Fibroblast of skin of left quadriceps (primary cell): ENCODE results near the gene DYRK2.
A peak's percentile ranks its signal among the peaks of the same experiment; 100 is the strongest.

Experiments used
- DNase-seq, 2 experiments: peaks; one replicate each; pipeline ENCODE4 v3.0.0-alpha.2; 2013; ENCODE audit warnings: low read depth in 2 of 2

Gene DYRK2

DNA sequence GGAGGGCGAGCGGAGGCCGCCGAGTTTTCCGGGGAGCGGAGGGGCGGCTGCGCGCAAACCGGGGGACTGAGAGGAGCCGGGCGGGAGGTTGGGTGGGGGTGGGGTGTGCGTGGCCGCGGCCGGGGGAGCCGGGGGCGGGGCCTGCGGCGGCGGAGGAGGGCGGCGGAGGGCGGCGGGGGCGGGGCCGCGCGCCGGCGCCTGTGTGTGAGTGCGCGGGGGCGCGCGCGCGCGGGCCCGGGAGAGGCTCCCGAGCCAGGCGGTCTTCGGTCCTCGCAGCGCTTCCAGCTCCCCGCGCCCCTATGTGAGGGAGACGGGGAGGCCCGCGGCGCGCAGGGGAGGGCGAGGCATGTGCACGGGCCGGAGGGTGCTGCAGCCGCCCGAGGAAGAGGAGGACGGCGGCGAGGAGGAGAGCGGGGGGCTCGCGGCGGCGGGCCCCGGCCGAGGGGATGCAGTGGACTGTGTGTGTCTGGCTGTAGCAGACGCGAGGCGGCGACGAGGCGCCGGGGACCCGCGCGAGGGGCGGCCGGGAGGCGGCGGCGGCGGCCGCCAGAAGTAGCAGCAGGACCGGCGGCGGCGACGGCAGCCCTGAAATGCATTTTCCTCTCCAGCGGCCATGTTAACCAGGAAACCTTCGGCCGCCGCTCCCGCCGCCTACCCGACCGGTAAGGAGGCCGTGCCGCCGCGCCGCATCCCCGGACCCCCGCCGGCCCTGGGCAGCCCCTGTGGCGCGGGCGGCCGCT is at the start of gene DYRK2:
TSS of gene DYRK2 (plus strand) at position 225 of the 740 bp plus-strand sequence. CDS start at position 614, 389 bp downstream.
- DNase-seq = peak; percentile 55 to 65

DNA sequence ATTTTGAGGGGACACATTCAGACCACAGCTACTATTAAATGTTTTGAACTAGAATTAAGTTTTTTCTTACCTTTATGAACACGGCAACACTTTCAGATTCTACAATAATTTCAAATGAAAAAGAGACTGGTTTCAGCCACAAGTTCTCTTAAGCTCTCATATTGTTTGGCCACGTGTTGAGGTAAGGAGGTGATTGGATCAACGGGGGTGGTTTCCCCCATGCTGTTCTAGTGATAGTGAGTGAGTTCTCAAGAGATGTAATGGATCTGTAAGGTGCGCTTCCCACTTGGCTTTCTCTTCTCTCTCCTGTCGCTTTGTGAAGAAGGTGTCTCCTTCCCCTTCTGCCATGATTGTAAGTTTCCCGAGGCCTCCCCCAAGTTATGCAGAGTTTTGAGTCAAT is 48.9 kb upstream of the DYRK2 start:
- no peak for DNase-seq

DNA sequence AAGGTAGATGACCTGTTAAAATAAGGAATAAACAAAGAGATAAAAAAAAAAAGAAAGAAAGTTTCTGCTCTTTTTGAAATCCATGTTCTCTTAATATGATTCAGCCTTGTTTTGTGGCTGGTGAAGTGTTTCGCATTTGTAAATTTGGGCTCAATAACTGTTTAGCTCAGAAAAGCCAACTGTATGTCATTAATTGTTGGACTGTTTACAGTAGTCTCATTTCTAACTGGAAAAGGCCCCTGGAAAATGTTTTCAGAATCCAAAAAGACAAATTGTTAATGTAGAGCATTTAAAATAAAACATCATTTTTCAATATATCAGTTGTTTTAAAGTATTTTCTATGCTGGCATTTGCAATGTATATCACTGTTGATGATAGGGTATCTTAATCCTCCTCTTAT is 47.4 kb upstream of the DYRK2 start:
- DNase-seq = no peak

DNA sequence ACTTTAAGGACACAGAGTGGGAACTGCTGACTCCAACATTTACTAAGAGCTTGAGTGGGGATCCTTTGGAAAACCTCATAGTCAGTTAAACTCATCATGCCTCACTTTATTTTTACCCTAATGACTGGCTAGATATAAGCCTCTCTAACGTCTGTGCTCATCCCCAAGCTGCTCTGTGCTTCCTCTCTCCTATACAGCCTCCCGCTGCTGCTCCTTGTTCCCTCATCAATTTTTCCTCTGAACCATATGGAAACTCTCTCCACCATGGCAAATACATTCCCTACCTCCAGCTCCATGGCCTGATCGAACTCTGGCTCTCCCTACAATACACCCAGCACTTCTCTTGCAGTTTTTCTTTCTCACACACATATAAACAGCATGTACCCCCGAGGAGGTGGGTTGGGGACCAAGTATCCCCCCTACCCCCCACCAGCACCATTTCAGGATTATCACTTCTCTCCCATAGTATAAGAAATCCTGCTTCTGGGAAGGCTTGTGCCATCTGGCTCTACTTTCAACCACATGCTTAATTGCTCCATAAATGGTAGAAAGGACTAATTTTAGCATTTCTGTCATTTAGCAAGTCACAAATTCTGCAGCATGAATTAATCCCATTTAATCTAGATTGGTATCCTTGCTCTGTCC is 39.2 kb upstream of the DYRK2 start:
- no peak for DNase-seq

DNA sequence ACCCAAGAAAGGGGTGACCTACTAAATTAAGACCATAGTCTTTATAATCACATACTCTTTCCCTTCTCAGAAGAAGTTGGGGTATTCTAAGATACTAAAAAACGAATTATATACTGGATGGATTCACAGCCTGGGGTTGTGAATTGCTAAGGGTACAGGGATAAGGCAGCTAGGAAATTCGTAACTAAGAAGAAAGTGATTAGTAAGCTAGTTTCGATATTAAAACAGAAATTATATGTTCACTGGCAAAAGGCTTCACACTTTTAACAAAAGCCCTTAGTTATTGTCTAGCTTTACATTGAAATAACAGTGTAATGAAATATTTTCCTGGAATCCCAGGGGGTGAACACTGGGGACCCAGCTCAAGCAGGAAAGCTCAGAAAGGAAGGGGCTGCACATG is 35.5 kb upstream of the DYRK2 start:
- no peak for DNase-seq

DNA sequence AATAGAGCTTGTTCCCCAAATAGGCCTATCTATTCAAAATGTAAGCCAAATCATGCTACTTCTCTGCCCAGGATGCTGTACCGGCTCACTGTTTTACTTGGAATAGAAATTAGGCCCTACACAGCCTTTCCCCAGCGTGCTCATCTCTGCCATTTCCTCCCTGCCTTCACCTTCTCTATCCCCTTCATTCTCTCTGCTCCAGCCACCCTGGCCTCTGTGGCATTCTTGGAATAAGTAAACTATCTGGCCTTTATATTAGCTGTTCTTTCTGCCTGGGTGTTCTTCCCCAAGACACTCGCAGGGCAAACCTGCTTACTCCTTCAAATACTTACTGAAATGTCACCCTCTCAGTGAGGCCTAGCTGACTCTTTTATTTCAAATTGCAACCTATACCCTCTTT is 30.9 kb upstream of the DYRK2 start:
- no peak for DNase-seq

DNA sequence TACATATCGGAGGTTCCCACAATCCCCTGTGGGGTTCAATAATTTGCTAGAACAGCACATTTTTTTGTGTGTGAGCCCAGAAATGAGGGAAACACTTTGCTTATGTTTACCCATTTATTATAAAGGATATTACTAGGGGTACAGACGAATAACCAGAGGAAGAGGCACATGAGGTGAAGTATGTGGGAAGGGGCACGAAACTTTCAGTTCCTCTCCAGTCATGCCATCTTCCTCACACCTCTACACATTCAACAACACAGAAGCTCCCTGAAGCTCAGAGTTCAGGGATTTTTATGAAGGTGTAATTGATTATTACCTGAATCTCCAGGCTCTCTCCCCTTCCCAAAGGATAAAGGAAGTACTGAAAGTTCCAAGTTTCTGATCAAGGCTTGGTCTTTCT is 30.2 kb upstream of the DYRK2 start:
- no peak for DNase-seq

DNA sequence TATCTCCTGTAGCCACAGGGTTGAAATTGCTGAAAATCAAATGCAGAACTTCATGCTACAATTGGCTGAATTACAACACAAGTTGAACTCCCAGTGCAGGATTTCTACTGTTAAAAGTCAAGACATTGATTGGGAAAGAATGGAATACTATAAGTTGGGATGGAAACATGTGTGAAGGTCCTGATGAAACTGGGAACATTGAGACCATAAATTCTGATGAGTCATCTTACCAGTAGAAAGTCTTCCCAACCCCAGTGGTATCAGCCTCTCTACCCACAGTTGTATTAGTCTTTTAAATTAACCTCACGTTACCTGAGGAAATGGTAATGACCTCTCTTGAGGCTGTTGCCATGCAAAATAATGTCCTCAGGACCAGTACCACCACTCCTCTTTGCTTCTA is 27.4 kb upstream of the DYRK2 start:
- DNase-seq = no peak

DNA sequence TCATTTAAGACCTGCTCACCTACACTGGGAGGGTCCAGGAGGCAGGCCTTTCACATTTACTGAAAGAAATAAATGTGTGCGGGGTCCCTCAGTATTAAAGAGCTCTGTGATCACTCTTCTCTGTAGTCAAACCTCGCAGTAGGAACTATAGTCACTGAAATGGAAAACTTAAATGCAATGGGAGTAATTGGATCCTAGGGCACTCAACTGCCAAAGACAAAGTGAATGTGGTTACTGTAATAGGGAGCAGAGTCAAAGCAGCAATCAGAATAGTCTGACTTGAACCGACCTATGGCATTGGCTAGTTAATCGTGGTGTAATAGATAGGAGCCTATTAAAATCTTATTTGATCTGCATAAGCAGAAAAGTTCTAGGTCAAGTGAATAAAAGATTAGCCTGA is 26.6 kb upstream of the DYRK2 start:
- no peak for DNase-seq

DNA sequence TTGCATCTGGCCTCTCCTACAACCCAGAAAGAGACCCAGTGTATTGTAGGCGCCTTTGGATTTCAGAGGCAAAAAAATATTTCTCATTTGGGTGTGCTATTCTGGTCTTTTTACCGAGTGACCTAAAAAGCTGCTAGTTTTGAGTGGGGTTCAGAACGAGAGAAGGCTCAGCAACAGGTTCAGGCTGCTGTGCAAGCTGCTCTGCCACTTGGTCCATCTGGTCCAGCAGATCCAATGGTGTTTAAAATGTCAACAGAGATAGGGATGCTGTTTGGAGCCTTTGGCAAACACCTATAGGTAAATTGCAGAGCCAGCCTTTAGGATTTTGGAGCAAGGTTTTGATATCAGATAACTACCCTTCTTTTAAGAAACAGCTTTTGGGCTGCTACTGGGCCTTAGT is 25.3 kb upstream of the DYRK2 start:
- no peak for DNase-seq

DNA sequence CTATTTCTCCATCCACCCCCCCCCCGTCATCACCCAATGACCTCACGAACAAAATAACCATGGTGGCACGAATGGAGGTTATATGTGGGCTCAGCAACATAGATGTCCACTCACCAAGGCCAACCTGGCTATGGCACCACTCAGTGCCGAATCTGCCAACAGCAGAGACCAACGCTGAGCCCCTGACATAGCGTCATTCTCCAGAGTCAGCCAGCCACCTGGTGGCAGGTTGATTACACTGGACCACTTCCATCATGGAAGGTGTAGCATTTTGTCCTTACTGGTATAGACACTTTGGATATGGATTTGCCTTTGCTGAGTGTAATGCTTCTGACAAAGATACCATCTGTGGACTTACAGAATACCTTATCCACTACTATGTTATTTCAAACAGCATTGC is 24.2 kb upstream of the DYRK2 start:
- DNase-seq = no peak

DNA sequence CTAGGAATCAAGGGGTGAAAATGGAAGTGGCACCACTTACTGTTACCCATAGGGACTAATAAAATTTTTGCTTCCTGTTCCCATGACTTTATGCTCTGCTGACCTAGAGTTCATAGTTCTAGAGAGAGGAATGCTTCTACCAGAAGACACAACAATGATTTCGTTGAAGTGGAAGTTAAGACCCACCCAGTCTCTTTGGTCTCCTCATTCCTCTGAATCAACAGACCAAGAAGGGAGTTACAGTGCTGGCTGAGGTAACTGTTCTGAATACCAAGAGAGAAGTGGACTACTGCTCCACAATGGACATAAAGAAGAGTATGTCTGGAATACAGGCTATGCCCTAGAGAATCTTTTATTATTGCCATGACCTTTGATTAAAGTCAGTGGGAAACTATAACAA is 23.5 kb upstream of the DYRK2 start:
- DNase-seq = no peak

DNA sequence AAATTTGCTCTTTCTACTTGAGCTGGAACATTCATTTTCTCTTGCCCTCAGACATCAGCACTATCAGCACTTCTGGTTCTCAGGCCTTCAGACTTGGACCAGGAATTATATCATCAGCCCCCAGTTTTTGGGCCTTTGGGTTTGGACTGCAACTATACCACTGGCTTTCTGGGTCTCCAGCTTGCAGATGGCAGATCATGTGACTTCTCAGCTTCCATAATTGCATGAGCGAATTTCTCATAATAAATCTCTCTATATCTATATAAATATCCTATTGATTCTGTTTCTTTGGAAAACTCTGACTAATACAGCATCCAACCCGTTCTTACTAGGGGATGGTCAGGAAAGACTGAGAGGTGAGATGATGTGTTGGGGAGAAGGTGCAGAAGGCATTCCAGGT is 22.4 kb upstream of the DYRK2 start:
- no peak for DNase-seq

DNA sequence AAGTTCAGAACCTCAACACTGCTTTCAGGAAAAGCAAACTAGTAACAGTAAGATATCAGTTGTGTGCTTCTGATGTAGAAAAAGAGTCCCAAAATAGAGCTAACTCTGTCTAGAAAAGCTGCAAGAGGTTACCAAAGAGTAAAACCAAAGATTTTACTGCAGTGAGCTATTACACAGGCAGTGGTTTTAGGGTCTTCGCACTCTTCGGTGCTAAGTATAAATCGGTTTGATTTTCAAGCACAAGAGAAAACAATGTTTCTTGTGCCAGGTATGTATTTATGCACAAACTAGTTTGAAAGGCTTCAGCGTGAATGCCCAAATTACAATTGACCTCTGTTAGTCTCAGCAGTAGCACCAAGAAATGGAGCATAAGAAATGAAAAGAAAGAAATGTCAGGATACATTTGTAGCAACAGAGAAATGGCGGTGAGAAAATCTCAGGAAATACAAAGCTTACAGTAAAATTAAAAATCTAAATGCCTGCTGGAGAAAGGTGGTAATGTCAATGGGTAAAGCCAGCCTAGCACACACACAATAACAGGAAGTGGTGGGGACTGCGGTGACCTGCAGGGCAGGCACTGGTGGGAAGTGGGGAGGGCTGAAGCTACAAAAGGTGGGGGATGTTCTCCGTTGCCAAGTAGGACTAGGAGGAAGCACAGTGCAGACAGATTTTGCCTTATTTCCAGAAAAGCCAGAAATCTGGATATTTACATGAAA is 18.0 kb upstream of the DYRK2 start:
- DNase-seq = no peak

DNA sequence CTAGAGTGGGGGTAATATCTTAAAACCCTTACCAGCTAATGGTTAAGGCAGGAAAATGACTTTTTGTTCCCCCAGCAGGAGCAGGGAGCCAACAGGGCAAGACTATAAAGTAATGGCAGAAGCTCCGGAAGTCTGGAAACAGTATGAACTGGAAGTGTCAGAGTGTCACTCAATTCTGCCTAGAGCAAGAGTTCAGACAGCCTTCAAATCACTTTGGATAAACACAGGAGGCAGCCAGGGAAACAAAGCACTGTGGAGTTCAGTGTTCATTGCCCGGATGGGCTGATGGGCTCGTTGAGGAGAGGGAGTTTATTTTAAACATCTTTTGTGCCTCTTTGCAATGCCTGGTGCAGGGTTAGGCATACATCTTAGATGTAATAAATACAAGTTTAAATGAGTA is 16.5 kb upstream of the DYRK2 start:
- DNase-seq = no peak

DNA sequence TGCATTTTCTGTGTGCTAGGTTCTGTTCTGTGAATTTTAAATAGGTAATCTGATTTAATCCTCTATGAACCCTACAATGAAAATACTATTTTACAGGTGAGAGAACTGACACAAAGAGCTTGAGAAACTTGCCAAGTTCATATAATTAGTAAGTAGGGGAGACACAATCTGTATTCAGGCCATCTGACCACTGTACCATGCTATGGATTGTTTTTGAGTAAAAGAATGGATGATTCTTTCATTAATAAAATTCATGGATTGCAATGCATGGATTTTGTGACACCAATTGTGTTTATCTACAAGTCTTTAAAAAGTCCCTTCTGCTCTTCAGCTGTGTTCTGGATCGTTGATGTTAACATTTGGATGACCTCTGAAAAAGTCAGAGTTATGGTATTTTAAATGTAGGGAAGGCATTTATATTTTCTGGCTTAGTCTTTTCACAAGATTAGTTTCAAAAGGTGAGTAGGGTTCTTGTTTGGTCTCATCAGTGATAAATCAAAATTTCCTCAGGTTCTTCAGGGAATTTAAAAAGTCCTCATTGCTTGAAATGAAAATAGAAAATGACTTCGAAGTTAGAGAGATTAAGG is 15.4 kb upstream of the DYRK2 start:
- DNase-seq = no peak

DNA sequence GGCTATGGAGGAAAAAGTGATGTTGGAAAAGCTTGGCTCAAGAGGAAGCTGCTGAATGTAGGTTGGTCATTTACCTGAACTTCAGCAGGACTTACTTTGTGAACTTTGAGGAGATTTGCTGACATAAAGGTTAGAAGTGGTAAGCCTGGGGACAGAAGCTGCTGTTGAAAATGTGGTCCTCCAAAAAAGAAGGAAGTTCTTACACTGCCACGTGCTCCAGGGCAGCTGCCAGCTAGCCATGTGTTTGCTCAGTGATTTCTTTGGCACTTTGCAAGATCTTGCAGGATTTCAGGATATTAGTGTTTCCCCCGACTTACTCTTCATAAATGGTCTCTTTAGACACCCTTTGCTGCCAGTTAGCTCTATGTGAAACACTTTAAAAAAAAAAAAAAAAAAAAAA is 14.8 kb upstream of the DYRK2 start:
- DNase-seq = no peak

DNA sequence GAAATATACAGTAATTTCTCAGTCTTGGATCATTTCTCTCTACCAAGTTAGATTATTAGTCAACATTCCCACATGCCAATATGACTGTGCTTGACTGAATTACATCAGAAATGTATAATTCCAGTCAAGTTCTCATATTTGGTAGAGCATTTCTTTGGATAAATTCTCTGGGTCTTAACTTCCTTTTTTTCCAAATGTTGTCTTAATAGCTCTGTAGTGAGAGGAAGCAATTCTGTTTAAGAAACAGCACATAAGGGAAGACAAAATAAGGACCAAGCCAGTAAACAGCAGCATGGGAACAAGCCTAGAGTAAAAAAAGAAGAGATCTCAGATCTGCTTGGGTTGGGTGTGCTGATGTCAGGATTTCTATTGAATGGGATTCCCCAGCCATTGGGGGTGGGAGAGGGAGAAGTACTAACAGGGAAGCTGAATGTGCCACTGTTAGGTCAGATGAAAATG is 14.2 kb upstream of the DYRK2 start:
- DNase-seq = no peak

DNA sequence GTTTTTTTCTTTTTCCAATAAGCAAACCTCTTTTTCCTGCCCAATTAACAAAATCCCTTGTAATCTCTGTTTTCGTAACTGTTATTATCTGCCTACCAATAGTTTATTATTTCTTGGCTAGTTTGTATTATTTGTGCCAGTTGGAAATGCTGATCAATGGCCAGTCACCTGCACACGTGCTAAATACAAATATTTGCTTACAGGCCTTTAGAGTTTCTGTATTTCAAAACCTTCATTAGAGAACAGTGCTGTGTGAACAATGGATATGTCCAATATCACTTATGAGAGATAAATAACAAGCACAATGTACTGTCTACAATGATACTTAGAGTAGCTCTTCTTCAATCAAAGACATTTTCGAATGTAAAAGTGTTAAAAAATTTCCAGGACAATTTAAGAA is 10.8 kb upstream of the DYRK2 start:
- DNase-seq = no peak

DNA sequence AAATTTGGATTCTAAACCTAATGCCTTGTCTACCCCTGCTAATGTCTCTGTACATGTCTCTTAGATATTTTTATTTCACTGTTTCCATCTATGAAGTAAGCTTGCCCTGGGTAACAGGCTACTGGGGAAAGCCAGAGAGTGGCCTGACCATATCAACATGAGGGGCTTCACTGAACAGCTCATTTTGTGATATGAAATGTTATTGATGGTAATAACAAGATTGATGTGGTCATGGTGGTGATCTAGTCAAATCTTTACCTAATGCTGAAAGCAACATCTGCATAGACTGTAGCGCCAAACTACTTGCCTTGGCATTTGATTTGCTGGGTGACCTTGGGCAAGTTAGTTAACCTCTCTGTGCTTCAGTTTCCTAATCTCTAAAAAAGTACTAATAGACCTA is 9.9 kb upstream of the DYRK2 start:
- DNase-seq = no peak

DNA sequence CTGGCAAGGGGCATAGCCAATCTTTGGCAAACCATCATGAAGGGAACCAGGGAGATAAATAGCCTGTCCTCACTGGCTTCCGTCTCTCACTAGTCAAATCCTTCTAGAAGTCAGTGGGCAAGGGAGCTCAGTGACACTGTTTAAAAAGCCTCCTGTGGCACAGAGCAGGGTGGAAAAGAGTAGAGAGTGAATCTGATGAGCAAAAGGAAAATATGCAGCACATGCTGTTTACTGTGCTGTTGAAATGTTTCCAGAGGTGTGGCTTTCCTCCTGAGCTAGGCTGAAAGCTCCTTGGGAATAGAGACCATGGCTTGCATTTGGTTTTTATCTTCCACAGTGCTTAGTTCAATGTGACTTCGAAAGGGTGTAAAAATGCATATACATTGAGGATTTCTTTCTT is 7.7 kb upstream of the DYRK2 start:
- DNase-seq = no peak

DNA sequence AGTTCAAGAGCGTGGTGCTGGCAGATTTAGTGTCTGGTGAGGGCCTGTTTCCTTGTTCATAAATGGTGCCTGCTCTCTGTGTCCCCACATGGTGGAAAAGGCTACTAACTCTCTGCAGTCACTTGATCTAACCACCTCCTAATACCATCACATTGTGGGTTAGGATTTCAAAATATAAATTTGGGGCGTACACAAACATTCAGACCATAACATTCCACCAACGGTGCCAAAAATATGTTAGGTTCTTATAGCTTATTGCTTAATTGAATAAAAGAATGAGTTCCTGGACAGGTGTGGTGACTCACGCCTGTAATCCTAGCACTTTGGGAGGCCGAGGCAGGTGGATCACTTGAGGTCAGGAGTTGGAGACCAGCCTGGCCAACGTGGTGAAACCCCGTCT is 3.4 kb upstream of the DYRK2 start:
- DNase-seq = no peak

DNA sequence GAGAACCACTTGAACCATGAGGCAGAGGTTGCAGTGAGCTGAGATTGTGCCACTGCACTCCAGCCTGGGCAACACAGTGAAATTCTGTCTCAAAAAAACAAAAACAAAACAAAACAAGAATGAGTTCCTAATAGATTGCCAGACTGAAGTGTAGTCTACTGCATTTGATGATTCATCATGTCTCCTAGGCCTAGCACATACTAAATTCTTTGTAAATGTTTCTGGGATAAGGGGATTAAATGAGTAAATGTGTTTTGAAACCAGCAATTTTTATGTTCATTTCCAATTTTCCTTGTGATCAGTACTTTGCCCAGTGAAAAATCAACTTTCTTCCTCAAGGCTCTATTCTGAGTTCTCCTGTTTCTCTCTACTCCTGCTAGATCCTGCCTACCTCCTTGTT is 2.9 kb upstream of the DYRK2 start:
- DNase-seq = peak; percentile 41 to 43
